Fibroblast of upper back skin (primary cell): ENCODE results near the gene OXT.

Source experiments
- DNase-seq: peaks from one replicate; pipeline ENCODE4 v3.0.0-alpha.2; 2013

The OXT gene

DNA sequence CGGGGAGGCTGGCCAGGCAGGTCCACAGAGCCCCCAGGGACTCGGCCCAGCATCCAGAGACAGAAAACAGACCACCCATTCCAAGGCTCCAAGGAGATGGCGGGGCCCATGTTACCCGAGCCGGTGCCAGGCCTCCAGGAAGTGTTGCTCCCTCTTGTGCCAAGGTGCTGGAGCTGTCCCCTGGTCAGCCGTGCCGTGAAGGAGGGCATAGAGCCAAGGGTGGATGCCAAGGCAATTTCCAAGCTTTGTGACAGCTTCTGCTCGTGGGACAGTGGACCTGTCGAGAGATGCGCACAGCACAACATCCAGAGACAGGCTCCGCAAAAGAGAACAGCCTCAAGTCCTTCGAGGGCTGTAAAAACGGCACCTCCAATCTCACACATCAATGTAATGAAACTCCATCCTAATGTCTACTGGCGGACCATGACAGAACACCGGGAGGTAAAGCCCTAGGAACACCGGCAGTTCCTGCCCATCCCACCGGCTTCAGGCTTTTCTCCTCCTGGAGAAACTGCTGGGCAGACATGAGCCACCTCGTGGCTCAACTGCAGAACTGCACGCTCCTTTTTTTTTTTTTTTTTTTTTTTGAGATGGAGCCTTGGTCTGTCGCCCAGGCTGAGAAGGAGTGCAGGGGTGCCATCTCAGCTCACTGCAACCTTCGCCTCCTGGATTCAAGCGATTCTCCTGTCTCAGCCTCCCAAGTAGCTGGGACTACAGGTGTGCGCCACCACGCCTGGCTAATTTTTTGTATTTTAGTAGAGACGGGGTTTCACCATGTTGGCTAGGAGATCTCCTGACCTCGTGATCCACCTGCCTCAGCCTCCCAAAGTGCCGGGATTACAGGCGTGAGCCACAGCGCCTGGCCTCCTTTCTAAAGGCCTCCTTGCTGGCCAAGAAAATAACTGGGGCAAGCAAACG is 44.0 kb downstream of the OXT start:
- DNase-seq: peak; percentile 50

DNA sequence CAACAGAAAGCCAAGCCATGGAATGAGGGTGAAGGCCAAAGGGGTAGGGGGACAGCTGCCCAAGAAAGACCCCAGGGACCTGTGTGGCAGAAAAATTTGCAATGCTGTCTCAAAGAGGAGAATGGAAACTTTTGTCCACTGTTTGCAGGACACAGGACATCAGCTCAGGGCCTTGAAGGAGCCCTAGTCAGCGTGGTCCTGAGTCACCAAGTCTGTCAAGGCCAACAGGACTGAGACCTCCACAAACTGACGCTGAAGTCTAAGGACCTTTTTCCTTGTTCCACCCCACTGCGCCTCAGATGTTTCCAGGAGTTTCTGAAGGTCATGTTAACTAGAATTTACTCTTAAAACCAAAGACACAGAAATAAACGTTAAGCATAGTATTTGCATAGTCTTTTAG is 44.9 kb downstream of the OXT start:
- no peak for DNase-seq

DNA sequence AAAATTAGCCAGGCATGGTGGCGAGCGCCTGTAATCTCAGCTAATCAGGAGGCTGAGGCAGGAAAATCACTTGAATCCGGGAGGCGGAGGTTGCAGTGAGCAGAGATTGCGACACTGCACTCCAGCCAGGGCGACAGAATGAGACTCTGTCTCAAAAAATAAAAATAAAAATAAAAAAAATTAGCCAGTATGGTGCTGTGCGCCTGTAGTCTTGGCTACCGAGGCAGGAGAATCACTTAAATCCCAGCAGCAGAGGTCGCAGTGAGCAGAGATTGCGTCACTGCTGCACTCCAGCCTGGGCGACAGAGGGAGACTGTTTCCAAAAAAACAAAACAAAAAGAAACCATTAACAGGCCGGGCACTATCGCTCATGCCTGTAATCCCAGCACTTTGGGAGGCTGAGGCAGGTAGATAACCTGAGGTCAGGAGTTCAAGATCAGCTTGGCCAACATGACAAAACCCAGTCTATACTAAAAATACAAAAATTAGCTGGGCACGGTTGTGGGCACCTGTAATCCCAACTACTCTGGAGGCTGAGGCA is 46.5 kb downstream of the OXT start:
- peak; percentile 50 for DNase-seq

DNA sequence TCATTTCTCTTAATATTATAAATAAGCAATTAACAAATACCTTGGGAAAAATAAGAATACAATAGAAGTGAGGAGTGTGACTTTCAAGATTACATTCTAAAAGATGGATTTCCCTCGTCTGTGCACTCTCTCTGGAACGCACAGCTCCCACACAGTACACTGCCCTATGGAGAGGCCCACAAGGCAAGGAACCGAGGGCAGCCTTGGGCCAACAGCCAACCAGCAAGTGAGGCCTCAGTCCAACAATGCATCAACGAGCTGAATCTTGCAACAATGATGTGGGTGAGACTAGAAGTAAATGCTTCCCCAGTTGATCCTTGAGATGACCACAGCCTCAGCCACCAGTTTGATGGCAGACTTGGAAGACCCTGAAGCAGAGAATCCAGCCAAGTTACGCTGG is 47.6 kb downstream of the OXT start:
- DNase-seq: no peak

DNA sequence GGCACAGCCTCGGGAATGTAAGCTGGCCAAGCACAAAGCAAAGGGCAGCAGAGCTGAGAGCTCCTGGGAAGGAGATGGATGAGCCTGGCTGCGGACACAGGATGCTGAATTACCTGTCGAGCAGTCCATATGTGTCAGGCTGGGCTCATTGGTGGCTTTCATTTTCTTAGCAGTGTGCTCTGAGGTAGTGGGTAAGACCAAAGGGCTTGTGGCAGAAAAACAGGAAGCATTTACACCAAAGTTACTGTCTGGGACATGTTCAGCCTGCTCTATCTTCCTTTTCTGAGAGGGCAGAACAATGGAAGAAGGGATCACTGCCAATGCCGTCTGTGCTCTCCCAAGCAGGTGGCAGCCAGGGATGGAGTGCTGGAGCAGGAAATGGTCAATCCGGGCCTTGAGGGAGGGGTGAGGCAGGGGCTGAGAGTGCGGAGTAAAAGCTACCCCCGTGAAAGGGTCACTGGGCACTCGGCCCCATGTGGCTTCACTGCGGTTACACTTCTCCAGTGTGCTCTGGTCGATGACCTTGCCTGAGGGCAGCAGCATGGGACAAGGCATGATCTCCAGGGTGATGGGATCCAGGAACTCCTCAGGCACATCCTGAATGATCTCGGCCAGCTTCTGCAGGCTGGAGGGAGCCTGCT is 50.0 kb downstream of the OXT start:
- no peak for DNase-seq
